GM18870 (cell line): ENCODE measurements around the gene ENTPD6.
"Not testable (repeated sequence)": the region's sequence is repeated elsewhere in the genome, so short reads cannot be mapped to it uniquely, and the experiment has no call there.

ENCODE experiments used
- ATAC-seq: cut with Tn5 transposase; IDR thresholded peaks from one replicate; pipeline ENCODE4 v1.9.1; 2021; ENCODE audit warnings: moderate library complexity; ENCODE audit not compliant: unreplicated experiment

ENTPD6 gene

GRCh38 chr20:25195014-25195961 lies at the start of gene ENTPD6:
TSS of gene ENTPD6 (plus strand) at chr20:25195712. CDS start at chr20:25206537, 10,825 bp downstream.
- peak; percentile 51 for ATAC-seq

GRCh38 chr20:25146976-25147375 lies 48.5 kb upstream of the ENTPD6 start:
- ATAC-seq = no peak

GRCh38 chr20:25147716-25148115 lies 47.8 kb upstream of the ENTPD6 start:
- no peak for ATAC-seq

- no peak for ATAC-seq
Measured at GRCh38 chr20:25148181-25148981, 47.1 kb upstream of the ENTPD6 start.

- no peak for ATAC-seq
Measured at GRCh38 chr20:25148982-25149846, 46.3 kb upstream of the ENTPD6 start.

- ATAC-seq = no peak
Measured at GRCh38 chr20:25150016-25150415, 45.5 kb upstream of the ENTPD6 start.

GRCh38 chr20:25158043-25158442 lies 37.5 kb upstream of the ENTPD6 start:
- no peak for ATAC-seq

- ATAC-seq = peak; percentile 84
Measured at GRCh38 chr20:25160467-25160866, 35.0 kb upstream of the ENTPD6 start.

GRCh38 chr20:25160897-25161296 lies 34.6 kb upstream of the ENTPD6 start:
- no peak for ATAC-seq

GRCh38 chr20:25165128-25165527 lies 30.4 kb upstream of the ENTPD6 start:
- ATAC-seq = no peak

- not testable (repeated sequence) for ATAC-seq
Measured at GRCh38 chr20:25166105-25166782, 29.3 kb upstream of the ENTPD6 start.

GRCh38 chr20:25173321-25173720 lies 22.2 kb upstream of the ENTPD6 start:
- ATAC-seq = no peak

GRCh38 chr20:25173886-25174308 lies 21.6 kb upstream of the ENTPD6 start:
- ATAC-seq = no peak

- no peak for ATAC-seq
Measured at GRCh38 chr20:25176184-25176583, 19.3 kb upstream of the ENTPD6 start.

- no peak for ATAC-seq
Measured at GRCh38 chr20:25177890-25178321, 17.6 kb upstream of the ENTPD6 start.

GRCh38 chr20:25178563-25179438 lies 16.7 kb upstream of the ENTPD6 start:
- no peak for ATAC-seq

GRCh38 chr20:25179439-25180089 lies 15.9 kb upstream of the ENTPD6 start:
- ATAC-seq = no peak

GRCh38 chr20:25184391-25184790 lies 11.1 kb upstream of the ENTPD6 start:
- not testable (repeated sequence) for ATAC-seq

- ATAC-seq = no peak
Measured at GRCh38 chr20:25187220-25187619, 8.3 kb upstream of the ENTPD6 start.
